H1 (cell line): Measurements from ENCODE around the gene PER2. TPM values are rescaled to one million over a fixed set of nuclear protein-coding genes. Genes with fewer than 3 reads are reported as not detected.
A peak's percentile ranks its signal among the peaks of the same experiment; 100 is the strongest.

Source experiments
- CTCF ChIA-PET: fragments of 300-600 bp; sonication (Branson Sonifier 250); formaldehyde crosslinking; loops from one replicate; lab custom pipeline; 2021; ENCODE audit not compliant: partially characterized antibody; lab: Charles Lee
- POLR2A ChIA-PET: fragments of 300-600 bp; sonication (Branson Sonifier 250); formaldehyde crosslinking; loops from one replicate; lab custom pipeline; 2021; ENCODE audit warnings: inconsistent platforms; ENCODE audit not compliant: partially characterized antibody; lab: Charles Lee
- DNase-seq, 2 experiments: peaks; one replicate each; pipeline versions ENCODE4 v3.0.0 to v3.0.0-alpha.2; 2010 to 2022; ENCODE audit warnings: low spot score in 2 of 2, low read depth in 1 of 2, mixed read lengths in 1 of 2
- FAIRE-seq: peaks from 2 replicates; lab custom pipeline; 2011; peaks lifted over from hg19 to GRCh38; lab: Jason Lieb, UNC
- H2AFZ ChIP-seq: 2 replicates; pipeline ENCODE4 v1.8.1; 2012; ENCODE audit warnings: low read length, inconsistent platforms
- H2AK5ac ChIP-seq: 2 replicates; pipeline ENCODE4 v1.6.1; 2013; ENCODE audit warnings: low read depth, low read length
- H2BK120ac ChIP-seq: replicated peaks from 2 replicates; pipeline ENCODE3; 2013; ENCODE audit warnings: low read depth, low read length, inconsistent platforms
- H2BK12ac ChIP-seq: 2 replicates; pipeline ENCODE4 v1.6.1; 2013; ENCODE audit warnings: low read depth, low read length
- H2BK15ac ChIP-seq: 2 replicates; pipeline ENCODE4 v1.6.1; 2013; ENCODE audit warnings: low read length
- H2BK20ac ChIP-seq: 2 replicates; pipeline ENCODE4 v1.6.1; 2013; ENCODE audit warnings: low read length
- H2BK5ac ChIP-seq: 2 replicates; pipeline ENCODE4 v1.6.1; 2013; ENCODE audit warnings: low read depth, low read length
- H3K14ac ChIP-seq: 2 replicates; pipeline ENCODE4 v1.6.1; 2013; ENCODE audit warnings: inconsistent platforms; ENCODE audit not compliant: insufficient read length
- H3K18ac ChIP-seq: 2 replicates; pipeline ENCODE4 v1.6.1; 2013; ENCODE audit warnings: low read length; ENCODE audit errors: extremely low read depth
- H3K23ac ChIP-seq: 2 replicates; pipeline ENCODE4 v1.6.1; 2013; ENCODE audit warnings: inconsistent platforms; ENCODE audit not compliant: insufficient read length
- H3K23me2 ChIP-seq: 2 replicates; pipeline ENCODE4 v1.6.1; 2013; ENCODE audit warnings: low read depth, low read length
- H3K27ac ChIP-seq: 2 replicates; pipeline ENCODE4 v1.6.1; 2011; ENCODE audit warnings: low read depth, low read length, inconsistent platforms
- H3K27me3 ChIP-seq, 4 experiments: replicated peaks in 1 of 4; 1 replicate in 1 of 4; 2 replicates in 3 of 4; pipeline versions ENCODE4 v1.6.1 to v1.8.1; 2011 to 2013; ENCODE audit warnings: low read length in 3 of 4, mild to moderate bottlenecking in 3 of 4, inconsistent platforms in 2 of 4, mixed read lengths in 2 of 4, moderate library complexity in 1 of 4; ENCODE audit not compliant: control insufficient read depth in 3 of 4, insufficient read depth in 3 of 4; ENCODE audit errors: extremely low read depth in 1 of 4
- H3K36me3 ChIP-seq, 4 experiments: 2 replicates each; pipeline versions ENCODE4 v1.6.1 to v1.8.1; 2011 to 2013; ENCODE audit warnings: mild to moderate bottlenecking in 4 of 4, low read length in 3 of 4, moderate library complexity in 2 of 4, control low read depth in 1 of 4, inconsistent platforms in 1 of 4; ENCODE audit not compliant: insufficient read depth in 4 of 4, control insufficient read depth in 2 of 4
- H3K4ac ChIP-seq: replicated peaks from 2 replicates; pipeline ENCODE3; 2013; ENCODE audit warnings: low read length, low read depth, mixed read lengths, inconsistent platforms; ENCODE audit not compliant: insufficient read length
- H3K4me1 ChIP-seq, 4 experiments: replicated peaks in 1 of 4; 1 replicate in 1 of 4; 2 replicates in 3 of 4; pipeline versions ENCODE4 v1.6.1 to v1.8.1; 2011 to 2013; ENCODE audit warnings: low read length in 3 of 4, inconsistent platforms in 2 of 4, mixed read lengths in 1 of 4; ENCODE audit not compliant: insufficient read depth in 4 of 4, control insufficient read depth in 3 of 4
- H3K4me2 ChIP-seq, 2 experiments: 2 replicates each; pipeline versions ENCODE4 v1.6.1 to v1.8.1; 2011 to 2013; ENCODE audit warnings: low read depth in 2 of 2, low read length in 2 of 2, control low read depth in 1 of 2, inconsistent platforms in 1 of 2, mild to moderate bottlenecking in 1 of 2; ENCODE audit not compliant: insufficient read depth in 1 of 2
- H3K4me3 ChIP-seq, 4 experiments: fragments of 200-600, 300-600 bp in 1 of 4; sonication (generic), shearing (Covaris generic), sonication (Bioruptor Twin) in 1 of 4; 2 replicates each; pipeline versions ENCODE4 v1.5.1 to v1.8.1; 2011 to 2016; ENCODE audit warnings: low read length in 4 of 4, low read depth in 3 of 4, control low read depth in 2 of 4, inconsistent platforms in 2 of 4, mild to moderate bottlenecking in 2 of 4, mixed read lengths in 1 of 4, moderate library complexity in 1 of 4; ENCODE audit not compliant: insufficient read depth in 2 of 4; ENCODE audit errors: extremely low read depth in 1 of 4
- H3K56ac ChIP-seq: replicated peaks from 2 replicates; pipeline ENCODE3; 2013; ENCODE audit warnings: low read depth, mild to moderate bottlenecking, mixed read lengths, low read length, inconsistent platforms; ENCODE audit not compliant: insufficient read length
- H3K79me1 ChIP-seq: 2 replicates; pipeline ENCODE4 v1.6.1; 2013; ENCODE audit warnings: low read depth, low read length, control low read depth
- H3K79me2 ChIP-seq, 2 experiments: 2 replicates each; pipeline versions ENCODE4 v1.6.1 to v1.8.1; 2012 to 2013; ENCODE audit warnings: low read length in 2 of 2, mild to moderate bottlenecking in 2 of 2, inconsistent platforms in 1 of 2; ENCODE audit not compliant: insufficient read depth in 2 of 2, control insufficient read depth in 1 of 2
- H3K9ac ChIP-seq, 4 experiments: replicated peaks in 1 of 4; 1 replicate in 1 of 4; 2 replicates in 3 of 4; pipeline versions ENCODE4 v1.6.1 to v1.8.1; 2011 to 2013; ENCODE audit warnings: low read depth in 3 of 4, low read length in 3 of 4, control low read depth in 2 of 4, mild to moderate bottlenecking in 2 of 4, moderate library complexity in 2 of 4, inconsistent platforms in 1 of 4; ENCODE audit errors: extremely low read depth in 1 of 4
- H3K9me3 ChIP-seq, 2 experiments: 2 replicates each; pipeline versions ENCODE4 v1.6.1 to v1.8.1; 2012 to 2013; ENCODE audit warnings: mild to moderate bottlenecking in 2 of 2, moderate library complexity in 2 of 2, control low read depth in 1 of 2, inconsistent platforms in 1 of 2, low read depth in 1 of 2, low read length in 1 of 2, mixed read lengths in 1 of 2; ENCODE audit not compliant: insufficient read depth in 2 of 2
- H4K20me1 ChIP-seq, 2 experiments: replicated peaks in 1 of 2; 2 replicates each; pipeline versions ENCODE3 to v1.8.1; 2011 to 2013; ENCODE audit warnings: inconsistent platforms in 2 of 2, low read length in 2 of 2, mild to moderate bottlenecking in 1 of 2; ENCODE audit not compliant: insufficient read depth in 2 of 2, control insufficient read depth in 1 of 2
- H4K5ac ChIP-seq: 2 replicates; pipeline ENCODE4 v1.6.1; 2013; ENCODE audit warnings: low read length, low read depth, mixed read lengths, inconsistent platforms; ENCODE audit not compliant: insufficient read length
- H4K8ac ChIP-seq: 2 replicates; pipeline ENCODE4 v1.8.0; 2013; ENCODE audit warnings: mild to moderate bottlenecking, moderate library complexity, low read length, inconsistent platforms; ENCODE audit not compliant: insufficient read depth; ENCODE audit errors: extremely low read depth
- H4K91ac ChIP-seq: replicated peaks from 2 replicates; pipeline ENCODE3; 2013; ENCODE audit warnings: low read length, mixed read lengths, inconsistent platforms; ENCODE audit not compliant: insufficient read length
- KDM1A ChIP-seq: fragments of 200-600, 300-600 bp; sonication (generic); IDR thresholded peaks from 2 replicates; pipeline ENCODE4 v1.7.1; 2016; ENCODE audit warnings: mild to moderate bottlenecking, low read length, borderline replicate concordance
- NANOG ChIP-seq: IDR thresholded peaks from 2 replicates; pipeline ENCODE4 v1.6.1; 2011; ENCODE audit warnings: low read length, low read depth, mild to moderate bottlenecking, inconsistent platforms; ENCODE audit not compliant: insufficient read depth, poor library complexity, severe bottlenecking
- POLR2A ChIP-seq, 2 experiments: IDR thresholded peaks; 1 replicate in 1 of 2; 2 replicates in 1 of 2; pipeline ENCODE4 v1.6.1; 2011; ENCODE audit warnings: low read depth in 2 of 2, low read length in 2 of 2, mild to moderate bottlenecking in 2 of 2; ENCODE audit errors: control extremely low read depth in 1 of 2
- SAP30 ChIP-seq: fragments of 300-600 bp; sonication (generic); IDR thresholded peaks from 2 replicates; pipeline ENCODE4 v1.7.1; 2012; ENCODE audit warnings: low read length, moderate library complexity, mild to moderate bottlenecking, inconsistent platforms; ENCODE audit not compliant: insufficient read depth, insufficient replicate concordance
- WGBS, 2 experiments: shearing (Covaris generic) in 1 of 2; methylation state at CpG; one replicate each; pipeline versions ENCODE4 v1.1.6 to v1.1.7; 2013 to 2015; ENCODE audit warnings: low lambda C conversion rate in 2 of 2, mixed read lengths in 2 of 2, inconsistent platforms in 1 of 2, low coverage in 1 of 2, missing lambda C conversion rate in 1 of 2; ENCODE audit not compliant: insufficient replicate concordance in 2 of 2, insufficient coverage in 1 of 2, insufficient read length in 1 of 2; ENCODE audit errors: extremely low coverage in 1 of 2, missing lambda C conversion rate in 1 of 2; 5-methylcytosine and 5-hydroxymethylcytosine counted together
- polyA plus RNA-seq, 7 experiments: library from polyadenylated mRNA; depleted of rRNA in 3 of 7; stranded (reverse) in 5 of 7; unstranded in 2 of 7; fragments of >200 nt in 5 of 7; fragments of 200-250 nt in 2 of 7; gene quantifications; 1 replicate in 5 of 7; 2 replicates in 1 of 7; 4 replicates in 1 of 7; pipeline versions ENCODE4 v1.2.1 to v1.2.3, GENCODE V29; 2011 to 2013; ENCODE audit warnings: missing spikeins in 2 of 7, mixed read lengths in 2 of 7
- total RNA-seq: library from RNA; stranded (reverse); fragmentation: NEBNext Ultra II Directional; extraction: Animal tissue kit (Norgen Biotek cat#: 25700); gene quantifications from 2 replicates; pipeline ENCODE4 v1.2.1, GENCODE V29; 2021
- TF ChIP-seq, protein P1 (sequence below), 3 experiments: IDR thresholded peaks; 1 replicate in 2 of 3; 2 replicates in 1 of 3; pipeline versions ENCODE4 v1.5.1 to v1.6.1; 2011; ENCODE audit warnings: low read length in 3 of 3, mild to moderate bottlenecking in 3 of 3, inconsistent platforms in 2 of 3, low read depth in 1 of 3, moderate library complexity in 1 of 3; ENCODE audit not compliant: insufficient read depth in 1 of 3; ENCODE audit errors: control extremely low read depth in 1 of 3

Gene PER2
- total and polyA plus RNA-seq, 2 of the 8 experiments (the other 6 are each of a cell fraction or from before 2014, with no cell fraction given): 0.91 to 5.5 TPM

DNA sequence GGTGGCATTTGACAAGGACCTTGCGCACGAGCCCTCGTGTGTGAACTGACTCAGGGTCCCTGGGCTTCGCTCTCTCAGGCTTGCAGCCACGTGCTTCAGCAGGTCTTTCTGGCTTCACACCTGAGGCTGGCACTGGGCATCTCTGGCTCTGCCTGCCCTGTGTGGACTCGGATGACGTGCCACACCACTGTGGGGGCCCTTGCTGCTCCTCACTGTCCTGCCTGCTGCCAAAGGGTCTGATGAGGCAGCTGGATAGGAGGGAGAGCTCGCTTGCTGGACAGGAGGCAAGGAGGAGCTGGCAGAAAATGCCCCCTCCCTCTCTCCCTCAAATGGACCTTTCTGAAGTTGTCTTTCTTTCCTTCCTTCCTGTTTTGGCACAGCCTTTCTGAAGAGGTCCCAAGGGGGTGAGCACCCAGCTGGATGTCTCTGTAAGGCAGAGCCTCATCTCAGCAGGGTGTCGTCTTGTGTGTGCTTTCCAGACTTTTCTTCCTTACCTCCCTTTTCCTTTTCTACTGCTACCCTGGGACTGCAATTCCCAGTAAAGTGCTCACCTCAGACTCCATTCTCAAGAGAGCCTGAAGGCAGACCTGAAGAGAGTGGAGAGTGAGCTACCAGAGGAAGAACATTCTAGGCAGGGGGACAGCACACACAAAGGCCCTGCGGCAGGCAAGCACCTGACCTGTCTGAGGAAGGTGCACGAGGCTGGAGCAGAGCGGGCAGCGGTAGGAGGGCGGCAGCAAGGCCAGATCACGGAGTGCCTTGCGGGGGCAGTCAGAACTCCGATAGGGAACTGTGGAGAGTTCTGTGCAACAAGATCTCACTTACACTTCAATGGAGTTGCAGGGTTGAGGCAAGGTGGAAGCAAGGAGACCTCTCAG lies 5.3 kb downstream of the PER2 start:
- Histone ChIP-seq H2BK12ac (no peak overlapping the region), H3K4ac (no peak overlapping the region), H3K14ac (no peak overlapping the region), H3K9me3 (no peaks in the 10 kb centered on the region), H3K27me3 (peaks cover 0 to 10% (median 2%) of the 10 kb centered on the region in 4 experiments; a peak in 2 of 7 replicates), H3K4me3 (no peak overlapping the region), H3K4me2 (no peak overlapping the region), H2AFZ (no peak overlapping the region), H3K18ac (no peak overlapping the region), H3K79me2 (peaks cover 0 to 4% of the 10 kb centered on the region in 2 experiments; a peak in 1 of 4 replicates), H3K23ac (no peak overlapping the region), H2BK5ac (no peak overlapping the region), H3K9ac (no peak overlapping the region), H3K36me3 (no peaks in the 10 kb centered on the region), H2AK5ac (no peak overlapping the region), H4K5ac (no peak overlapping the region), H2BK20ac (no peak overlapping the region), H4K91ac (no peak overlapping the region), H4K8ac (no peak overlapping the region), H3K23me2 (peaks cover 2% of the 10 kb centered on the region; the same call in 1 of the 2 replicates), H2BK120ac (no peak overlapping the region), H3K56ac (no peak overlapping the region), H3K27ac (no peak overlapping the region), H3K4me1 (peaks cover 0 to 13% (median 6%) of the 10 kb centered on the region in 4 experiments; a peak in 6 of 7 replicates), H4K20me1 (peaks cover 1 to 5% of the 10 kb centered on the region in 2 experiments), H3K79me1 (peaks cover 2% of the 10 kb centered on the region), H2BK15ac (no peak overlapping the region)
- DNase-seq (no peak), FAIRE-seq (no peak)
- ChIA-PET POLR2A (interaction anchor here (1.3 kb wide), 1 partner anchor 18 kb away, joined by 3 read pairs; no protein-coding TSS in a partner anchor), CTCF (interaction anchor here (1.3 to 18.9 kb wide), 6 partner anchors 9 to 32 kb away, joined by 3 to 298 read pairs (median 5); no protein-coding TSS in a partner anchor)
- 86% methylated on average over 17 of the region's 17 CpGs; no CpG with 5 or more reads in 1 of the 2 experiments for WGBS, 2 experiments
- TF ChIP-seq NANOG (no peak), SAP30 (no peak), POLR2A (IDR thresholded peaks at IDR 0.05; ENCODE audit: control extremely low read depth in 1 of 2, low read depth in 2 of 2, low read length in 2 of 2) (no peak), KDM1A (0 out of 2 replicates have a peak, but pooled peaks have one; percentile 14)
- TF ChIP-seq, protein P1, sequence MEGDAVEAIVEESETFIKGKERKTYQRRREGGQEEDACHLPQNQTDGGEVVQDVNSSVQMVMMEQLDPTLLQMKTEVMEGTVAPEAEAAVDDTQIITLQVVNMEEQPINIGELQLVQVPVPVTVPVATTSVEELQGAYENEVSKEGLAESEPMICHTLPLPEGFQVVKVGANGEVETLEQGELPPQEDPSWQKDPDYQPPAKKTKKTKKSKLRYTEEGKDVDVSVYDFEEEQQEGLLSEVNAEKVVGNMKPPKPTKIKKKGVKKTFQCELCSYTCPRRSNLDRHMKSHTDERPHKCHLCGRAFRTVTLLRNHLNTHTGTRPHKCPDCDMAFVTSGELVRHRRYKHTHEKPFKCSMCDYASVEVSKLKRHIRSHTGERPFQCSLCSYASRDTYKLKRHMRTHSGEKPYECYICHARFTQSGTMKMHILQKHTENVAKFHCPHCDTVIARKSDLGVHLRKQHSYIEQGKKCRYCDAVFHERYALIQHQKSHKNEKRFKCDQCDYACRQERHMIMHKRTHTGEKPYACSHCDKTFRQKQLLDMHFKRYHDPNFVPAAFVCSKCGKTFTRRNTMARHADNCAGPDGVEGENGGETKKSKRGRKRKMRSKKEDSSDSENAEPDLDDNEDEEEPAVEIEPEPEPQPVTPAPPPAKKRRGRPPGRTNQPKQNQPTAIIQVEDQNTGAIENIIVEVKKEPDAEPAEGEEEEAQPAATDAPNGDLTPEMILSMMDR (IDR thresholded peaks at IDR 0.05; ENCODE audit: control extremely low read depth in 1 of 3, insufficient read depth in 1 of 3, low read depth in 1 of 3, low read length in 3 of 3): no peak
